CD4-positive, CD25-positive, alpha-beta regulatory T cell (primary cell): ENCODE measurements around the gene CENATAC. TPM values are rescaled to one million over a fixed set of nuclear protein-coding genes. Genes with fewer than 3 reads are reported as not detected.
"Not testable (repeated sequence)": the region's sequence is repeated elsewhere in the genome, so short reads cannot be mapped to it uniquely, and the experiment has no call there.

Source experiments
- ATAC-seq, 2 donors: fragments of 150-1000 bp; cut with Tn5 transposase; one replicate each; pipeline ENCODE4 v1.10.0; 2021; ENCODE audit warnings: low read depth in 2 of 2, moderate number of reproducible peaks in 2 of 2, moderate library complexity in 1 of 2
- DNase-seq, 3 donors: peaks; one replicate each; pipeline versions ENCODE4 v3.0.0 to v3.0.0-alpha.2; 2012 to 2022; ENCODE audit warnings: mixed read lengths in 1 of 3
- H3K27ac ChIP-seq: one replicate; pipeline ENCODE4 v1.7.0; 2013; ENCODE audit warnings: mild to moderate bottlenecking, low read length; ENCODE audit not compliant: insufficient read depth, poor library complexity, severe bottlenecking
- H3K27me3 ChIP-seq: one replicate; pipeline ENCODE4 v1.7.0; 2013; ENCODE audit warnings: low read length; ENCODE audit not compliant: control insufficient read depth, insufficient read depth
- H3K36me3 ChIP-seq: one replicate; pipeline ENCODE4 v1.7.0; 2013; ENCODE audit warnings: mild to moderate bottlenecking, low read length, moderate library complexity; ENCODE audit not compliant: control insufficient read depth, insufficient read depth
- H3K4me1 ChIP-seq: 2 replicates; pipeline ENCODE4 v1.7.0; 2013; ENCODE audit warnings: mild to moderate bottlenecking, low read length; ENCODE audit not compliant: insufficient read depth, control insufficient read depth, poor library complexity, severe bottlenecking
- H3K4me3 ChIP-seq: one replicate; pipeline ENCODE4 v1.7.0; 2013; ENCODE audit warnings: low read depth, mild to moderate bottlenecking, low read length, moderate library complexity
- H3K9me3 ChIP-seq, 2 experiments: 1 replicate in 1 of 2; 2 replicates in 1 of 2; pipeline ENCODE4 v1.7.0; 2013; ENCODE audit warnings: low read length in 2 of 2, mild to moderate bottlenecking in 1 of 2, moderate library complexity in 1 of 2; ENCODE audit not compliant: control insufficient read depth in 2 of 2
- H3K27ac Mint-ChIP-seq, 3 donors: one replicate each; pipeline ENCODE4 v1.8.0; 2020 to 2022; ENCODE audit warnings: mild to moderate bottlenecking in 3 of 3, mixed read lengths in 3 of 3, moderate library complexity in 2 of 3
- H3K27me3 Mint-ChIP-seq: one replicate; pipeline ENCODE4 v1.8.0; 2022; ENCODE audit warnings: mild to moderate bottlenecking, mixed read lengths
- H3K36me3 Mint-ChIP-seq: one replicate; pipeline ENCODE4 v1.8.0; 2020; ENCODE audit warnings: mixed read lengths
- H3K4me1 Mint-ChIP-seq, 4 donors: one replicate each; pipeline ENCODE4 v1.8.0; 2020 to 2022; ENCODE audit warnings: mixed read lengths in 4 of 4, mild to moderate bottlenecking in 1 of 4
- H3K4me3 Mint-ChIP-seq, 4 donors: one replicate each; pipeline ENCODE4 v1.8.0; 2020 to 2022; ENCODE audit warnings: mild to moderate bottlenecking in 4 of 4, mixed read lengths in 4 of 4, moderate library complexity in 3 of 4
- H3K9me3 Mint-ChIP-seq, 7 donors: one replicate each; pipeline ENCODE4 v1.8.0; 2020 to 2022; ENCODE audit warnings: mixed read lengths in 7 of 7, mild to moderate bottlenecking in 3 of 7, moderate library complexity in 2 of 7
- polyA plus RNA-seq, 4 donors: library from polyadenylated mRNA; unstranded; fragments of 300-500 nt; fragmentation: Illumina TruSeq; gene quantifications; one replicate each; pipeline ENCODE4 v1.2.3, GENCODE V29; 2021
- total RNA-seq: library from RNA; stranded (reverse); gene quantifications from one replicate; pipeline ENCODE4 v1.2.3, GENCODE V29; 2022

Gene CENATAC, protein sequence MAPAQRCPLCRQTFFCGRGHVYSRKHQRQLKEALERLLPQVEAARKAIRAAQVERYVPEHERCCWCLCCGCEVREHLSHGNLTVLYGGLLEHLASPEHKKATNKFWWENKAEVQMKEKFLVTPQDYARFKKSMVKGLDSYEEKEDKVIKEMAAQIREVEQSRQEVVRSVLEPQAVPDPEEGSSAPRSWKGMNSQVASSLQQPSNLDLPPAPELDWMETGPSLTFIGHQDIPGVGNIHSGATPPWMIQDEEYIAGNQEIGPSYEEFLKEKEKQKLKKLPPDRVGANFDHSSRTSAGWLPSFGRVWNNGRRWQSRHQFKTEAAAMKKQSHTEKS
- total RNA-seq: 116 TPM
- polyA plus RNA-seq: 10 to 100 TPM in 3 of 4 donors, 1 to 10 TPM in 1; 10.0 to 14.4 (median 11.9) TPM

GRCh38 chr11:118997627-118998387, at the start of gene CENATAC:
Gene CENATAC, plus strand, starts transcription at chr11:118998138. Its CDS starts 60 bp downstream, at chr11:118998198.
- Histone ChIP-seq H3K27ac (peak within 1 kb of the TSS; percentile 86), H3K27me3 (no peaks in the 10 kb centered on the region), H3K9me3 (no peaks in the 10 kb centered on the region), H3K4me1 (peaks cover 27% of the 10 kb centered on the region), H3K4me3 (peak within 1 kb of the TSS; percentile 94), H3K36me3 (peaks cover 26% of the 10 kb centered on the region)
- DNase-seq: peak; percentile 96
- peak; percentile 93 for ATAC-seq
- no peaks in the 10 kb centered on the region for H3K9me3 Mint-ChIP-seq
- peaks cover 17 to 44% (median 25%) of the 10 kb centered on the region in 4 donors for H3K4me1 Mint-ChIP-seq
- peaks cover 14% of the 10 kb centered on the region for H3K36me3 Mint-ChIP-seq
- H3K27ac Mint-ChIP-seq: peak within 1 kb of the TSS; percentile 96 to 99 (median 99)
- H3K4me3 Mint-ChIP-seq: peak within 1 kb of the TSS; percentile 91 to 100 (median 97)
- peaks cover 5% of the 10 kb centered on the region for H3K27me3 Mint-ChIP-seq

- peaks cover 0 to 5% (median 1%) of the 10 kb centered on the region in 4 donors for H3K4me1 Mint-ChIP-seq
- H3K27ac Mint-ChIP-seq: no peak overlapping the region
- Histone ChIP-seq H3K4me1 (peaks cover 6% of the 10 kb centered on the region), H3K27me3 (peaks cover 2% of the 10 kb centered on the region), H3K9me3 (no peaks in the 10 kb centered on the region), H3K4me3 (no peak overlapping the region), H3K27ac (no peak overlapping the region), H3K36me3 (no peaks in the 10 kb centered on the region)
- H3K27me3 Mint-ChIP-seq: peaks cover 16% of the 10 kb centered on the region
- H3K9me3 Mint-ChIP-seq: peaks cover 0 to 2% (median 0%) of the 10 kb centered on the region in 7 donors
- H3K36me3 Mint-ChIP-seq: no peaks in the 10 kb centered on the region
- DNase-seq: no peak
- ATAC-seq: no peak
- no peak overlapping the region for H3K4me3 Mint-ChIP-seq
These were observed 44.7 kb upstream of the CENATAC start for GRCh38 chr11:118953265-118953664.

DNA sequence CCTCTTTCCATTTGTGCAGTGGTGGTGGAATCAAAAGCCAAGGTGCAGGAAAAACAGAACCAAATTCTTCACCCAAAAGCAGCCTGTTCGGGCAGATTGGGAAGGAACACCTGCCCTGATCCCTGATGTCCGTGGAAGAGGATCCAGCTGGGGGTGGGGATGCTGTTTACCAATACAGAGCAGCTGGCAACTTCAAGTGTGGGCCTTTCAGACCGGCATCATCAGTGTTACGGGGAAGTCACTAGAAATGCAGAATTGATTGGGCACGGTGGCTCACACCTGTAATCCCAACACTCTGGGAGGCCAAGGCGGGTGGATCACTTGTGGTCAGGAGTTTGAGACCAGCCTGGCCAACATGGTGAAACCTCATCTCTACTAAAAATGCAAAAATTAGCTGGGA, 44.0 kb upstream of the CENATAC start:
- H3K27ac Mint-ChIP-seq, H3K9me3 Mint-ChIP-seq, H3K36me3 Mint-ChIP-seq, ATAC-seq, H3K9me3 ChIP-seq, H3K27ac ChIP-seq, DNase-seq, H3K36me3 ChIP-seq, H3K4me1 ChIP-seq, H3K4me1 Mint-ChIP-seq, H3K27me3 ChIP-seq, H3K4me3 ChIP-seq, H3K4me3 Mint-ChIP-seq: not testable (repeated sequence)
- peaks cover 13% of the 10 kb centered on the region for H3K27me3 Mint-ChIP-seq

GRCh38 chr11:118956094-118956846, 41.7 kb upstream of the CENATAC start, which contains the start of gene UPK2:
Gene UPK2, plus strand, starts transcription at chr11:118956298. Its CDS starts 53 bp downstream, at chr11:118956351.
- DNase-seq (peak; percentile 79 to 85 (median 81)), ATAC-seq (peak; percentile 94 to 95)
- peaks cover 0 to 5% (median 1%) of the 10 kb centered on the region in 4 donors for H3K4me1 Mint-ChIP-seq
- peaks cover 0 to 2% (median 0%) of the 10 kb centered on the region in 7 donors for H3K9me3 Mint-ChIP-seq
- Histone ChIP-seq H3K27ac (no peak within 1 kb of the TSS), H3K4me1 (peaks cover 6% of the 10 kb centered on the region), H3K4me3 (no peak within 1 kb of the TSS), H3K36me3 (no peaks in the 10 kb centered on the region), H3K27me3 (peaks cover 2% of the 10 kb centered on the region), H3K9me3 (no peaks in the 10 kb centered on the region)
- peaks cover 13% of the 10 kb centered on the region for H3K27me3 Mint-ChIP-seq
- H3K27ac Mint-ChIP-seq: peak within 1 kb of the TSS; percentile 32 to 74 (median 44)
- H3K4me3 Mint-ChIP-seq: no peak within 1 kb of the TSS
- no peaks in the 10 kb centered on the region for H3K36me3 Mint-ChIP-seq

GRCh38 chr11:118956847-118957469, 41.0 kb upstream of the CENATAC start:
- DNase-seq: no peak
- ATAC-seq: no peak
- no peak overlapping the region for H3K4me3 Mint-ChIP-seq

GRCh38 chr11:118957549-118957948, 40.4 kb upstream of the CENATAC start:
- Mint-ChIP-seq H3K9me3 (peaks cover 0 to 2% (median 0%) of the 10 kb centered on the region in 7 donors), H3K27me3 (peaks cover 13% of the 10 kb centered on the region), H3K4me3 (no peak overlapping the region), H3K36me3 (no peaks in the 10 kb centered on the region), H3K27ac (no peak overlapping the region), H3K4me1 (peaks cover 0 to 5% (median 1%) of the 10 kb centered on the region in 4 donors)
- H3K36me3 ChIP-seq: no peaks in the 10 kb centered on the region
- peaks cover 6% of the 10 kb centered on the region for H3K4me1 ChIP-seq
- H3K4me3 ChIP-seq: no peak overlapping the region
- no peak for ATAC-seq
- peaks cover 2% of the 10 kb centered on the region for H3K27me3 ChIP-seq
- DNase-seq: no peak
- H3K9me3 ChIP-seq: no peaks in the 10 kb centered on the region
- H3K27ac ChIP-seq: no peak overlapping the region

More at GRCh38 chr11:118956847-118957469, 41.0 kb upstream of the CENATAC start:
- Histone ChIP-seq H3K27me3 (peaks cover 2% of the 10 kb centered on the region), H3K9me3 (no peaks in the 10 kb centered on the region), H3K4me3 (no peak overlapping the region), H3K36me3 (no peaks in the 10 kb centered on the region), H3K27ac (no peak overlapping the region), H3K4me1 (peaks cover 6% of the 10 kb centered on the region)
- H3K4me1 Mint-ChIP-seq: peaks cover 0 to 5% (median 1%) of the 10 kb centered on the region in 4 donors
- H3K36me3 Mint-ChIP-seq: no peaks in the 10 kb centered on the region
- peaks cover 0 to 2% (median 0%) of the 10 kb centered on the region in 7 donors for H3K9me3 Mint-ChIP-seq
- peak overlapping the region in 1 of 3 donors; percentile 74 for H3K27ac Mint-ChIP-seq
- H3K27me3 Mint-ChIP-seq: peaks cover 13% of the 10 kb centered on the region

DNA sequence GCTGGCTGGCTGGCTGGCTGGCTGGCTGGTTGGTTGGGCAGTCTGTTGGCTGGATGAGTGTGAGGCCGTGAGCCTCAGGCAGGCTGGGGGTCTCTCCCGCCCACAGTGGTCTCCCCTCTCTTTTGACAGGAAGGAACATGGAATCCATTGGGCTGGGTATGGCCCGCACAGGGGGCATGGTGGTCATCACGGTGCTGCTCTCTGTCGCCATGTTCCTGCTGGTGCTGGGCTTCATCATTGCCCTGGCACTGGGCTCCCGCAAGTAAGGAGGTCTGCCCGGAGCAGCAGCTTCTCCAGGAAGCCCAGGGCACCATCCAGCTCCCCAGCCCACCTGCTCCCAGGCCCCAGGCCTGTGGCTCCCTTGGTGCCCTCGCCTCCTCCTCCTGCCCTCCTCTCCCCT, 40.0 kb upstream of the CENATAC start:
- no peak overlapping the region for H3K27ac Mint-ChIP-seq
- H3K27me3 Mint-ChIP-seq: peaks cover 9% of the 10 kb centered on the region
- Histone ChIP-seq H3K27ac (no peak overlapping the region), H3K9me3 (no peaks in the 10 kb centered on the region), H3K4me3 (no peak overlapping the region), H3K36me3 (no peaks in the 10 kb centered on the region), H3K27me3 (peaks cover 4% of the 10 kb centered on the region), H3K4me1 (peaks cover 6% of the 10 kb centered on the region)
- no peaks in the 10 kb centered on the region for H3K36me3 Mint-ChIP-seq
- DNase-seq (no peak), ATAC-seq (no peak)
- peaks cover 0 to 5% (median 1%) of the 10 kb centered on the region in 4 donors for H3K4me1 Mint-ChIP-seq
- peaks cover 0 to 2% (median 0%) of the 10 kb centered on the region in 7 donors for H3K9me3 Mint-ChIP-seq
- no peak overlapping the region for H3K4me3 Mint-ChIP-seq
